Ectodermal cell (in vitro differentiated cells): ENCODE measurements around the gene MSX1.

Experiments
- H3K27ac ChIP-seq: 2 replicates; pipeline ENCODE4 v1.7.0; 2013; ENCODE audit warnings: mild to moderate bottlenecking, low read depth, low read length; ENCODE audit not compliant: insufficient read depth, poor library complexity, severe bottlenecking
- H3K27me3 ChIP-seq: 2 replicates; pipeline ENCODE4 v1.7.0; 2013; ENCODE audit warnings: mild to moderate bottlenecking, low read length; ENCODE audit not compliant: insufficient read depth, control insufficient read depth, poor library complexity, severe bottlenecking
- H3K36me3 ChIP-seq: one replicate; pipeline ENCODE4 v1.7.0; 2013; ENCODE audit warnings: low read length; ENCODE audit not compliant: control insufficient read depth, insufficient read depth
- H3K4me1 ChIP-seq: one replicate; pipeline ENCODE4 v1.7.0; 2013; ENCODE audit warnings: low read length; ENCODE audit not compliant: control insufficient read depth, insufficient read depth
- H3K4me3 ChIP-seq: 2 replicates; pipeline ENCODE4 v1.7.0; 2013; ENCODE audit warnings: low read depth, low read length, control low read depth; ENCODE audit not compliant: insufficient read depth
- H3K9me3 ChIP-seq: 2 replicates; pipeline ENCODE4 v1.7.0; 2013; ENCODE audit warnings: mild to moderate bottlenecking, low read length, moderate library complexity; ENCODE audit not compliant: control insufficient read depth
- WGBS, 2 experiments: methylation state at CpG; one replicate each; pipeline ENCODE4 v1.1.7; 2013; ENCODE audit warnings: missing lambda C conversion rate in 2 of 2; 5-methylcytosine and 5-hydroxymethylcytosine counted together

MSX1 gene

GRCh38 chr4:4840351-4840750 is 19.1 kb upstream of the MSX1 start:
- Histone ChIP-seq H3K36me3 (no peaks in the 10 kb centered on the region), H3K9me3 (no peaks in the 10 kb centered on the region), H3K27me3 (peaks cover 7% of the 10 kb centered on the region), H3K4me1 (peaks cover 46% of the 10 kb centered on the region), H3K27ac (no peak overlapping the region), H3K4me3 (no peak overlapping the region)
- 66 to 67% methylated on average over 9 of the region's 9 CpGs for WGBS, 2 experiments

DNA sequence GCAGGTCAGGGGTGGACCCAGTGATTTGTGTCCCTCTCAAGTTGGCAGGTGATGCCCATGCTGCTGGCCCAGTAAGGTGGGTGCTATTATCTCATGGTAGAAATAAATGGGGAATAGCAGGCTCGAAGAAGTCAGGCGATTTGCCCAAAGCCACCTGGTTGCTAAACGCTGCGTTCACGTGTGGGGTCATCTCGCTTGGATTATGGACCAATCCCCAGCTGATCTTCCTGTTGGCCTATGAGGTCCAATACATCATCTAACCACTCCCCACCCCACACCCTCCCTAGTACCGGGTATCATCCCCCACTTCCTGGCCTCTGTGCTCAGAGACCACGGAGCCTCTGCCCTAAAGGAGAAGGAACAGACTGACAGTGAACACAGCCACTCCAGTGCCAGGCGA is 18.3 kb upstream of the MSX1 start:
- peaks cover 46% of the 10 kb centered on the region for H3K4me1 ChIP-seq
- H3K9me3 ChIP-seq = no peaks in the 10 kb centered on the region
- WGBS, 2 experiments = 91 to 93% methylated on average over 9 of the region's 9 CpGs
- peaks cover 8% of the 10 kb centered on the region for H3K27me3 ChIP-seq
- H3K27ac ChIP-seq = no peak overlapping the region
- H3K4me3 ChIP-seq = no peak overlapping the region
- H3K36me3 ChIP-seq = no peaks in the 10 kb centered on the region

DNA sequence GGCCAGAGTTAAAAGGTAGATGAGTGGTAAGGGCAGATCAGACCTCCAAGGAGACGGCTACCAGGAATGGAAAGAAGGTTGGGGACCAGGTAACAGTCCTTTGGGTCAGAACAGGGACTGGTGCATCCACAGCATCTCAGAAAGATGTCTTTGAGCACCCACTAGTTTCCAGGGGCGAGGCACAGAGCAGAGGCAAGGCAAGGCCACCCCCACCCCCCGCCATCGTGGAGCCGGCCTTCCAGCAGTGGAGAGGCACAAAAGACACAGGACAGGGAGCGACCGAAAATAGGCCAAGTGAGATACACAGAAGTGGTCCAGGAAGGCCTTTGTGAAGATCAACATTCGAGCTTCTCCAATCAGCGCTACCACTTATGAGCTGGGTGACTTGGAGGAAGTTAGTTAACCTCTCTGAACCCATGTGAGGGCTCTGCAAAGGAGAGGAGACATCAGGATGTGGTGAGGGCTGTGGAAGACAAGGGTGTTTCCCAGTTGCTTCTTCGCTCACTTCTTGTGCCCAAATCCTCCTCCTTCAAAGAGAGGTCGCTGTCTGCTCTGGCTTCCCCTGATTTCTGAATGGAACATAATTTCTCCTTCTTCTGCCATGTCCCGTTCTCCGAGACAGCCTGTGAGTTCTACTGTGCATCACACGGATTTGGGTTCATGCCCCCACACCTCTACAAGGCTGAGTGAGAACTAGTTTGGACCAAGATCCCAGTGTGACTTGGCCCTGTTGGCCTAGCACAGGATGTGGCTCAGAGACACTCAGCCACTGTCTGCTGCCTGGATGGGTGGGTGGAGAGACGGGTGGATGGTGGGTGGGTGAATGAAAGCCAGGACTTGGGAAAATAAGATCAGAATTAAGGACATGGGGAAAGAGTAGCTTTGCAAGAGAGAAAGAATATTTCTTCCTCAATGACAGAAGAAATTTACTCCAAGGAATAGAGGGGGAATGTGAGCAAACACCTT is 16.7 kb upstream of the MSX1 start:
- no peaks in the 10 kb centered on the region for H3K9me3 ChIP-seq
- H3K36me3 ChIP-seq = no peaks in the 10 kb centered on the region
- no peak overlapping the region for H3K27ac ChIP-seq
- peaks cover 11% of the 10 kb centered on the region for H3K27me3 ChIP-seq
- WGBS, 2 experiments = 92 to 93% methylated on average over 15 of the region's 15 CpGs
- peaks cover 42% of the 10 kb centered on the region for H3K4me1 ChIP-seq
- no peak overlapping the region for H3K4me3 ChIP-seq

DNA sequence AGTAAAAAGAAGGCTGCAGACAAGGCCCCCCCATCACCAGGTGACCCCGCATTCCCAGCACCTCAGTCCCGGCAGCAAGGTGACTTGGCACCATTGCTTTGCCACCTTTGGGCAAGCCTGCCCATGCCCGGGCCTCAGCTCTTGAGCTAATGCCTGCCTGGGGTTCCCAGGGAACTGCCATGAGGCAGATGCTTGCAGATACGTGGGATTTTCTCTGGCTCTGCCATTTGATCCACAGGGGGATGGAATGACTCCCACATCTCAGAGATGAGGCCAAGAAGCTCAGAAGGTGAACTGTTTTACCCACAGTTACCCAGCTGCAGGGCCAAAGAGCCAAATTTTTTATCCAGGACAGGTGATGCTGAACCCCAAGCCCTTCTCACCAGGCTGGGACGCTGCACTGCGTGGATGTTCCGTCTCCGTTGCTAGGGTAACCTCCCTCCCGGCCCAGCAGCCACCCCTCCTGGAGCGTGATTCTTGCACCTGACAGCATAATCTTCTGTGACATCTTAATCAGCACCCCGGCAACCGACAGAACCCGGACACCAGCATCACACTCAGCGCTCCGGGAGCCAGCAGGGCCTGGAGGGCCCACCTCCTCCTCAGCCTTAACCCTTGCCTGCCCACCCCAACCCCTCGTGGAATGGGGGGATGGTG is 15.7 kb upstream of the MSX1 start:
- H3K4me1 ChIP-seq = peaks cover 32% of the 10 kb centered on the region
- 34 to 35% methylated on average over 14 to 16 of the region's 16 CpGs for WGBS, 2 experiments
- no peaks in the 10 kb centered on the region for H3K9me3 ChIP-seq
- no peak overlapping the region for H3K4me3 ChIP-seq
- no peaks in the 10 kb centered on the region for H3K36me3 ChIP-seq
- H3K27ac ChIP-seq = no peak overlapping the region
- peaks cover 15% of the 10 kb centered on the region for H3K27me3 ChIP-seq

GRCh38 chr4:4845027-4845426 is 14.4 kb upstream of the MSX1 start:
- Histone ChIP-seq H3K36me3 (no peaks in the 10 kb centered on the region), H3K27me3 (peaks cover 22% of the 10 kb centered on the region), H3K4me1 (peaks cover 24% of the 10 kb centered on the region), H3K27ac (no peak overlapping the region), H3K9me3 (no peaks in the 10 kb centered on the region), H3K4me3 (no peak overlapping the region)
- WGBS, 2 experiments = 87% methylated on average over 13 of the region's 13 CpGs

DNA sequence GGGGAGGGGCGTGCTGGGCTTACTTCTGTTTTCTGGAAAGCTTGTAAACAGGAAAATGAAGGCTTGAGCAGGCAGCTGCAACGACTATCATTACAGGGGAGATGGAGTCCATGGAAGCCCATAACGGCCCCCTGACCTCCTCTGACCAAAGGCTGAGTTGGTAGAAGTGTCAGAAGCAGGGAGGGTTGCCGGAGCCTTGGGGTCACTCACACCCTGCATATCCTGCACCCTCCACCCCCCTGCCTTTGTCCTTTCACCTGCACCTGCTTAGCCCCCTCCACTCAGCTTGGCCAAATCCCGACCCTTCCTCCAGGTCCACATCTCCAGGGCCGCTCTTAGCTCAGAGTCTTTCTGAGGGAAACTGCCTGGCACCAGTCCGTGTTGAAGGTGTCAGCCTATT is 12.5 kb upstream of the MSX1 start:
- peaks cover 31% of the 10 kb centered on the region for H3K4me1 ChIP-seq
- H3K27me3 ChIP-seq = peaks cover 42% of the 10 kb centered on the region
- WGBS, 2 experiments = 82 to 84% methylated on average over 7 of the region's 7 CpGs
- no peak overlapping the region for H3K27ac ChIP-seq
- H3K4me3 ChIP-seq = no peak overlapping the region
- H3K9me3 ChIP-seq = no peaks in the 10 kb centered on the region
- H3K36me3 ChIP-seq = no peaks in the 10 kb centered on the region

DNA sequence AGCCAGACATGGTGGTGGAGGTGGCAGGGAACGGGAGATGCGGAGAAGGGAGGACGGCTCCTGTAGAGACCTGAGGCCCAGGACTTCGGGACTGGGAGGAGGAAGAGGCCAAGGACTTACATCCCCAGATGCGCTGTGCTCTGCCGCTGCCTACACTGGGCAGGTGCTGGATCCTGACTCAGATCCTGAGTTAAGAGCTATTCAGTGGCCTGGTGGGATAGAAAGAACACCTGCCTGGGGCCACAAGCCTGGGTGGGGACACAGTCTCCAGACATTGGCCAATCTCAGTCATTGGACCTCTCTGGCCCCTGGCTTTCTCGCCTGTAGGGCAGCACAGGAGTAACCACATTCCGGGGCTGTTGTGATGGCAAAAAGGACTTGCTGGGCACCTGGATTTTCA is 10.9 kb upstream of the MSX1 start:
- 83% methylated on average over 8 of the region's 8 CpGs for WGBS, 2 experiments
- Histone ChIP-seq H3K36me3 (no peaks in the 10 kb centered on the region), H3K4me3 (no peak overlapping the region), H3K27me3 (peaks cover 51% of the 10 kb centered on the region), H3K9me3 (no peaks in the 10 kb centered on the region), H3K27ac (no peak overlapping the region), H3K4me1 (peaks cover 29% of the 10 kb centered on the region)

- Histone ChIP-seq H3K9me3 (no peaks in the 10 kb centered on the region), H3K36me3 (no peaks in the 10 kb centered on the region), H3K27me3 (peaks cover 56% of the 10 kb centered on the region), H3K4me1 (peaks cover 24% of the 10 kb centered on the region), H3K27ac (no peak overlapping the region), H3K4me3 (no peak overlapping the region)
- WGBS, 2 experiments = 71 to 74% methylated on average over 3 of the region's 3 CpGs
These were observed 10.4 kb upstream of the MSX1 start for GRCh38 chr4:4849106-4849505.

GRCh38 chr4:4849524-4850193 is 9.8 kb upstream of the MSX1 start:
- 87 to 94% methylated on average over 9 of the region's 9 CpGs for WGBS, 2 experiments
- no peaks in the 10 kb centered on the region for H3K9me3 ChIP-seq
- H3K27ac ChIP-seq = no peak overlapping the region
- no peak overlapping the region for H3K4me3 ChIP-seq
- H3K36me3 ChIP-seq = no peaks in the 10 kb centered on the region
- H3K27me3 ChIP-seq = peaks cover 62% of the 10 kb centered on the region
- H3K4me1 ChIP-seq = peaks cover 18% of the 10 kb centered on the region

DNA sequence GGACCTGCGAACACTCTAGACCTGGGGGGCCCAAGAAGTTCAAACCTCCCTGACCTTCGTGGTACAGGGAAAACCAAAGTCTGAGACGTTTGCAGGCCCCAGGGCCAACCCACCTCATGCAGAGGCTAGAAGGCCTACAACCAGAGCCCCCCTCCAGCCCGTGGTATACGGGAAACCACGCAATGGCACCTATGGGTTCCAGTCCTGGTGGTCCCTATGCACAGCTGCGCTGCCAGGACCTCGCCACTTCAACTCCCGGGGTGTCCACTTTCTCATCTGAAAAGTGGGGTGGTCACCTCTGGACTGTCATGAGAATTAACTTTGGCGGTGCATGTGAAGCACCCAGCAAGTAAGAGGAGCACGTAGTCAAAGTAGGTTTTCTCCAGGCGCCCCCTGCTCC is 8.4 kb upstream of the MSX1 start:
- peaks cover 75% of the 10 kb centered on the region for H3K27me3 ChIP-seq
- H3K4me3 ChIP-seq = no peak overlapping the region
- 93 to 94% methylated on average over 12 of the region's 12 CpGs for WGBS, 2 experiments
- no peaks in the 10 kb centered on the region for H3K36me3 ChIP-seq
- peaks cover 27% of the 10 kb centered on the region for H3K4me1 ChIP-seq
- H3K27ac ChIP-seq = no peak overlapping the region
- H3K9me3 ChIP-seq = no peaks in the 10 kb centered on the region
